Inflammatory macrophage (primary cell): ENCODE data around the gene MARK3.
"Not testable (repeated sequence)": the region's sequence is repeated elsewhere in the genome, so short reads cannot be mapped to it uniquely, and the experiment has no call there.

ENCODE experiments used
- DNase-seq, 2 donors: peaks; one replicate each; pipeline ENCODE4 v3.0.0-alpha.2; 2020 to 2022

Gene MARK3

DNA sequence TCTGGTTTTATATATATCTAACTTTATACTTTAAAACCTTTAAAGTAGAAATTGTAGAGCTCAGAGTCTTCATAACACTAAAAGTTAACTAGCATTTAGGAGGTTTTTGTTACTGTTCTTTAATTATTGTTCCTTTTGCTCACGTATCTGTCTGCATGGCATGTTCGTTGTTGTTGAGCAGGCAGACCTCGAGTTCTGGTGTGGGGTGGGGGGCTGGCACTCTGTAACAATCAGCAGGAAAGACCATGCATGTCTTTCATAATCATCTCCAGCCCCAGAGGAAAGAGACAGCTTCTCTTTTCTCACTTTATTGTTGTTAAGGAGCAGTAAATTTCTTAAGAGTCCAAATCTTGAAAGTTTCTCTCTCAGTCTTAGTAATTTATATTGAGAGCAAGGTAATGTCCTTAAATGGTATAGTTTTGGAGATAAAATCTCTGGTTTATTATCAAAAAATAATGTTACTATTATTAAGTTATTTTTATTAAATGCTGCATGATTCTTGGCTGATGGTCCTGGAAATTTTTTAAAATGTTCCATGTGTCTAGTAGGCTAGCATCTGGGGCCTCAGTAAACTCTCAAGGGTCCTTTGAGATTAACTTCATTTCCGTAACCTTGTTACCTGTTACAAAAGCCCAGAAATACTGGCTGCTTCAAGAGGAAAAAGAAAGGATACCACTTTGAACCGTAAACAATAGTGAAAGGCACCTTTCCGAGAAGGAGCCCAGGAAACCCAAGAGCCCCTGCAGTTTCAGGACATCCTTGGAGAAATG lies 107.1 kb downstream of the MARK3 start:
- no peak for DNase-seq

DNA sequence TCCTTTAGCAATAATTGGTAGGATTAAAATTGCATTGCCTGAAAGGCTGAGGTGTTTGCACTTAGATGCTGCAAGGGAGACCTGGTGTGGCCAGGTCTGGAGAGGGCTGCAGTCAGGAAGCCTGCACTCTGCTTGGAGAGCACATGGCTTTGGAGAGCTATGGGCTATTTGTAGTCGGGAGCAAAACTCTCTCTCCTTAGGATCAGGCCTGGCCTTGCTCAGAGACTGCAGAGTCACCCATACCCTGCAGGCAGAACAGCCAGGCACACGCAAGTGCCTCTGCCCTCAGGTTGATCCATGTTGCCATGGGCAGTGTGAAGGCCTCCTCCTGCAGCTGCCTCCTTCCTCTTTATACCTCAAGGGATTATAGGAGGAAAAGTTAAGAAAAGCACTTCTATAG lies 110.6 kb downstream of the MARK3 start:
- DNase-seq = no peak

DNA sequence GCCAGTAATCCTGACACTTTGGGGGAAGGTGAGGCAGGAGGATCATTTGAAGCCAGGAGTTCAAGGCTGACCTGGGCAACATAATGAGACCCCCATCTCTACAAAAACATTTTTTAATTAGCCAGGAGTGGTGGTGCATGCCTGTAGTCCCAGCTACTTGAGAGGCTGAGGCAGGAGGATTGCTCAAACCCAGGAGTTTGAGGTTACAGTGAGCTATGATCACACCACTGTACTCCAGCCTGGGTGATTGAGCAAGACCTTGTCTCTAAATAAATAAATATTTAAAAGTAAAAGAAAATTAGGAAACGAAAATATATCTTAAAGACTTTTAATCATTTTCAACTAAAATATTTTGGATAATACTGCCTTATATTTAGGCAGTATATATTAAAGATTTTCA lies 111.6 kb downstream of the MARK3 start:
- peak in 1 of 2 donors; percentile 32 for DNase-seq

DNA sequence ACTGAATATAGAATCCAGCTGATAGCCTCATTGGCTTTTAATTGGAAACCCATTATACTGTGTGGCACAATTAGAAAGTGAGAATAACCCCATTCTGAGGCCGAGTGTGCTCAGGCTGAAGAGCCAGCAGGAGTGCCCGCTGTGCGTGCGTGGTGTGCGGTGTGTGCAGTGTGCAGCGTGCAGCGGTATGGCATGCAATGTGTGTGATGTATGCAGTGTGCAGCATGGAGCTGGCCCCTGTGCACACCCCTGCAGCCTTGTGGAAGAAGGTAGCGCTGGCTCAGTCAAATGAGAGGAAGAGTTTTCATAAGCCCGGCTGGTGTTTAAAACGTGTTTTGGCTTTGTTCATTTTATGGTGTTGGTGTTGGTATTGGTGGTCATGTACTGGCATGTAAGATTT lies 114.5 kb downstream of the MARK3 start:
- DNase-seq = no peak

DNA sequence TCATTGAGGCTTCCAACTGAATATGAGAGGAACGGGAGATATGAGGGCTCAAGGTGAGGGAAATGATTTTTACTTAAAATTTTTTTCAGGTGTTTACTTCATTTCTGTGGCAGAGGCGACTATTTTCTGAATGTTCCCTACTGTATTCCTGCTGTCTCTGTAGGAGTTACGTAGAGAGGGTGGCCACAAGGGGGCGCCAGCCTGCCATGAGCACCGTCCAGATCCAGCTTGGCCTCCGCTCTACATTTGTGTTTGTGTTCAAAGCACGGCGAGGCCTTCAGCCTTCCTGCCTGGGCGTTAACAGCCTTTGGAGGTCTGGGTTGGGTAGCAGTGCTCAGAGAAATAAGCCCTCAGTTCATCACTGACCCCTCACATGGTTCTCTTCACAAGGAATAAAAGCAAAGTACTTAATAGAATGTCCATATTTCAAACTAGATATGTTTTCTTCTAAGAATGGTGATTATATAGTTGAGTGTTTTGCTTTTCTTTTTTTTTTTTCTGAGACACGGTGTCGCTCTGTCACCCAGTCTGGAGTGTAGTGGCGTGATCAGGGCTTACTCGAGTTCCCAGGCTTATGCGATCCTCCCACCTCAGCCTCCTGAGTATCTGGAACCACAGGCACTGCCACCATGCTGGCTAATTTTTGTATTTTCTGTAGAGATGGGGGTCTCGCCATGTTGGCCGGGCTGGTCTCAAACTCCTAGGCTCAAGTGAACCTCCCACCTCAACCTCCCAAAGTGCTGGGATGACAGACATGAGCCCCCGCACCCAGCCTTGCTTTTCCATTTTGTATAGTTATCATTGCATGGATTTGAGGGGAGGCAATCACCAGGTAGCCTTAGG lies 115.2 kb downstream of the MARK3 start:
- DNase-seq = peak; percentile 66 to 86

DNA sequence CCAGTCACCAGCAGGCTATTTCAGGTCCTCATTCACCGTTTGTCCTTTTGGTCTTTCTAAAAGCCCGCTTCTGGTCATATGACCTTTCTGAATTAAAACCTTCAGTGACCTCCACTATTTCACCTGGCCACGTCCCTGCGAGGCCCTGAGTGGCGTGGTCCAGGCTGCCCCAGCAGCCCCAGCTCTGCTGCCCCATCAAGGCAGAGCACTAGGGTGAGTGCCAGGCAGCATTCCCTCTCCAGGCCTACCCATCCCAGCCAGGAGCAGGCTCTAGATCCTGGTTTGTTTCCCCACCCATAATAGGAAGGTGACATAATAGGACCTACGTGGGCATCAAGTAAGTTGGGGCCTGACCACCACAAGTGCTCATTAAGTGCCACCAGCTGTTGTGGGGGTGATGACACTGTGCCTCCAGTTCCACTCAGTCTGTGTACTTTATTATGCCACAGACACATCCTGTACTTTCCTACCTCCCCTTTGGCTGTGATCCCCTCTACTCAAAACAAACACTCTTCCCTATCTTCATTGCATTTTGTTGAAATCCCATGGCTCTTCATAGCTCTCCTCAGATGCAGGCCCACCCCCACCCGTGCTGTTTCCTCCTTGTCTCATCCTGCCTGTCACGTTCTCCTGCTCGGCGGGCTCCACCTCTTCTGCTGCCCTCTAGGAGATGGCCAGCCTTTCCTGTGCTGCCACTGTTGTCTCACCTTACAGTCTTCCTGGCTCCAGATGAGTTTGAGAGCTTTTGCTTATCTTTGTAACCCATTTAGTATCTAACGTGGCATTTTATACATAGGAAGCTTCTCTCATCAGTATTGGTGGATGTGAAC lies 116.0 kb downstream of the MARK3 start:
- DNase-seq = no peak

DNA sequence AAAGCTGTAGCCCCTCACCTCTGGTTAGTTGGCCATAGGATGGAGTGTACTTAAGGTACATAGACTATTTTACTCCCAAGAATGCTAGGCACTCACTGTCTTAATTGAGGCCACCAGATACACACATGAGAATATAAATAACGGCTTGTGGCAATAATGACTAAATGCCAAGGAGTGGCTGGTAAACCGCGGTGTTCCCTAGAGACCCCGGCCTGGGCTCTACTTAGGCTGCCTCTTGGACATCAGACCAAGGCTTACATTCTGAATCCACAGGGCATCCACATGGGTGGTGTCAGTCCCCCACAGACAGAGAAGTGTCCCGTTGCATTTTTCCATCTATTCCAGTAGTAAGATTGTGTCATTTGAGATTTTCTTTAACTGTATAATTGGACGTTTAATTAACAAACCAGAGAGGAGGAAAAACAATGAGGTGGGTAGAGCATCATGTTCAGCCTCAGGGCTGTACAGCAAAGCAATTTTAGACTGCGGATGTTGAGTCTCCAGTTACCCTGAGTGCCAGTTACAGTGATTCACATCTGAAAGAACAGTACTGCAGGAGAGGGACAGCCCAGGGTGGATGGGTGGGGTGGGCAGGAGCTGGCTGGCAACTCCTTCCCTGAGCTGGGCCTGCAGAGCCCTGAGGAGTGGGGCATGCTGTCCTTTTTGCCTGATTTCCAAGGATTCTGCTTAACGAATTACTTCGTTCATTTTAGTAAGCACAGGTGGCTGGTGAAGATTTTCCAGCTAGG lies 116.9 kb downstream of the MARK3 start:
- no peak for DNase-seq

DNA sequence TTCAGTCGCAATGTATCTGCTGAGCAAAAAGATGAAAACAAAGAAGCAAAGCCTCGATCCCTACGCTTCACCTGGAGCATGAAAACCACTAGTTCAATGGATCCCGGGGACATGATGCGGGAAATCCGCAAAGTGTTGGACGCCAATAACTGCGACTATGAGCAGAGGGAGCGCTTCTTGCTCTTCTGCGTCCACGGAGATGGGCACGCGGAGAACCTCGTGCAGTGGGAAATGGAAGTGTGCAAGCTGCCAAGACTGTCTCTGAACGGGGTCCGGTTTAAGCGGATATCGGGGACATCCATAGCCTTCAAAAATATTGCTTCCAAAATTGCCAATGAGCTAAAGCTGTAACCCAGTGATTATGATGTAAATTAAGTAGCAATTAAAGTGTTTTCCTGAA lies 117.7 kb downstream of the MARK3 start:
- no peak for DNase-seq

DNA sequence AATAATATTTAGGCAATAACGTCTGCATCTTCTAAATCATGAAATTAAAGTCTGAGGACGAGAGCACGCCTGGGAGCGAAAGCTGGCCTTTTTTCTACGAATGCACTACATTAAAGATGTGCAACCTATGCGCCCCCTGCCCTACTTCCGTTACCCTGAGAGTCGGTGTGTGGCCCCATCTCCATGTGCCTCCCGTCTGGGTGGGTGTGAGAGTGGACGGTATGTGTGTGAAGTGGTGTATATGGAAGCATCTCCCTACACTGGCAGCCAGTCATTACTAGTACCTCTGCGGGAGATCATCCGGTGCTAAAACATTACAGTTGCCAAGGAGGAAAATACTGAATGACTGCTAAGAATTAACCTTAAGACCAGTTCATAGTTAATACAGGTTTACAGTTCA lies 118.1 kb downstream of the MARK3 start:
- DNase-seq = no peak

DNA sequence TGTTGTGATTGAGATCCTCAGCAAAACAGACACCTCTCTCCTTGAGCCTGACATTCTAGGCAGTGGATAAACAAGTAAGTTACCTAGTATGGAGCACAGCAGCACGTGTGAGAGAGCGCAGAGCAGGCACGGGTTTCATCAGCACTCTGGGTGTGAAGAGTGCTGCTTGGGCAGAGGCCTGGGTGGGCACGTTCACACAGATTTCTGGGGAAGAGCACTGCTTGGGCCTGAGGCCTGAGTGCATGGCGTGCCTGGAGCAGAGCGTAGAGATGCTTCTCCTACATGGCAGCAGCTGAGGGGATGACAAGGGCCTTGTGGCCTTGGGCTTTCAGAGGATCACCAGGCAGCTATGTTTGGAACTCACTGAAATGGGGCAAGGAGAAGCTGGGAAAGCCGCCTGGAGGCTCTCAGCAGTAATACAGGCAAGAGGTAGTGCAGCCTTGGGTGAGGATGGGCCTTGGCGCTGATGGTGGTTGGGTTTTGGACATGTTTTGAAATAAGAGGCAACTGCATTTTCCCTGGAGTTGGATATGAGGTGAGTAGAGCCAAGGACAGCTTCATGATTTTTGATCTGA lies 119.9 kb downstream of the MARK3 start:
- DNase-seq = no peak

DNA sequence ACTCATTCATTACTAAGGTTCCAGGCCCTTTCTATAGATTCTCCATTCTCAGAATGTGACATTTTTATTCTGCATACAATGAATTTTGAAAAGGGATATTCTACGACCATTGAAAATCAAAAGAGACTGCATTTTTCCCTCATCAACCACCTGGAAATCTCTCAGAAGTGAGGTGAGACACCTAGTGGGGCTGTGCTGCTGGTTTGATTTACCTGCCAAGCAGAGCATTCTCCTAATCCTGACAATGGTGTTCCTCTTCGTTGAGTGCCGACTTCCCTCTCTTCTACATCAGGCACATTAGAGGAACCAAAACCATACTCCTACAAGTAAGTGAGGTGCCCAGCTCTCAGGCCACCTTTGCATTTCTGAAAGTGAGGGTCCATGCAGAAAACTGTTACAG lies 122.5 kb downstream of the MARK3 start:
- DNase-seq = no peak

DNA sequence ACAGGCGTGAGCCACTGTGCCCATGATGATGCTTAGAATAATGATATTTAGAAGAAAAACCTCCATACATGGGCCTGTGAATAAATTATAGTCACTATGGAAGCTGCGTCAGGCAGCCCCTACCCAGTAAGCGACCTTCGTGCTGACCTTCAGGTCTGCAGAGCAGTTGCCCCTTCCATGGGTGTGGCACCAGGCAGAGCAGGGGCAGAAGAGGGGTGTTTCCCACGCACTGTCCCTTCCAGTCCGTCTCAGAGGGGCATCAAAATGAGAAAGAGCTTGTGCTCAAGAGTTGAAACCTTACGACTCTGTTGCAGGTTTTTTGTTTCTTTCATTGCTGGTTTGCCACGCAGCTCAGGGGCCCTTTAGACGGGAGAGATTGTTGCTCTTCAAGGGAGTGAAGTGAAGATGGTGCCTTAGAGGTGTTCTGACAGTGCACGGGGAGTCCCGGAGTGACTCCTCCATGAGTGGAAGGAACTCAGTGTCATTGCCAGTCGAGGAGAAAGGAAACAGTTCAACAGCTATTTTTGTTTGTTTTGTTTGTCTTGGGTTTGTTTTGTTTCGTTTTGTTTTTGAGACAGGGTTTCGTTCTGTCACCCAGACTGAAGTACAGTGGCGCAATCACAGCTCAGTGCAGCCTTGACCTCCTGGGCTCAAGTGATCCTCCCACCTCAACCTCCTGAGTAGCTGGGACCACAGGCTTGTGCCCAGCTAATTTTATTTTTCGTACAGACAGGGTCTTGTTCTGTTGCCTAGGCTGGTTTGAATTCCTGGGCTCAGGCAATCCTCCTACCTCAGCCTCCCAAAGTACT lies 123.5 kb downstream of the MARK3 start:
- no peak for DNase-seq

DNA sequence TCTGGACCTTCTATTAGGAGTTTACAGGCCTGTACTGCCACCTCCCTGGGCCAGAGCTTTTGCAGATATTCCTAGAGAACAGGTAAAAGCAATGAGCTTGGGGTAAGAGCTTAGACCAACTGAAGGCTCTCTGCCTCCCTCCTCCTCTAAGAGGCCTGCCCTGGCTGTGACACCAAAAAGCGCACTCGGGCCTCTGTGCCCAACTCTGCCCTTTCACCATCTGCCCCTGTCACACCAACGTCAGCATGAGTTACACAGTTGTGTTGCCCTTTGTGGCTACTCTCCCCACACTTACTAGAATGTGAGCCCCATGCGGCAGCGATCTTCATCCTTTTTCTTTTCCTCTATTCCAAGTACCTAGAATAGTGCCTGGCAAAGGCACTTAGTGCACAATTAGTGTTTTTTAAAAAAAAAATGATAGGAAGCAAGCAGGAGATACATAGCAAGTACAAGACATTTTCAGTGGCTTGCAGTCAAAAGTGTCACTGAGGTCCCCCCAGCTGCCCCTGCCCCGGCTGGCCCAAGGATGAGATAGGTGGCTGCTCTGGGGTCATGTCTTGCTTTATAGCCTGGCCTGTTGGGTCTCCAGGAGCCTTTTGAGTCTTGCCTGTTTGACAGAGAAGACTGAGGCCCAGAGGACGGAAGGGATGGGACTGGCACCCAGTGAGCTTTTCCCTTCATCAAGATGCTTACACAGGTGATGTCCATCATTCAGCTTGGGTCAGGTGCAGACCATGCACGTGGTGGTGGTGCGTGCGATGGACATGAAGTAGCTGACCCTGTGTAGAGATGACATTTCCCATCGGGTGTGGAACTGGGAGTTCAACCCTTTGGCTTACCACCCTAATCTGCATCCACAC lies 124.9 kb downstream of the MARK3 start:
- DNase-seq = no peak

DNA sequence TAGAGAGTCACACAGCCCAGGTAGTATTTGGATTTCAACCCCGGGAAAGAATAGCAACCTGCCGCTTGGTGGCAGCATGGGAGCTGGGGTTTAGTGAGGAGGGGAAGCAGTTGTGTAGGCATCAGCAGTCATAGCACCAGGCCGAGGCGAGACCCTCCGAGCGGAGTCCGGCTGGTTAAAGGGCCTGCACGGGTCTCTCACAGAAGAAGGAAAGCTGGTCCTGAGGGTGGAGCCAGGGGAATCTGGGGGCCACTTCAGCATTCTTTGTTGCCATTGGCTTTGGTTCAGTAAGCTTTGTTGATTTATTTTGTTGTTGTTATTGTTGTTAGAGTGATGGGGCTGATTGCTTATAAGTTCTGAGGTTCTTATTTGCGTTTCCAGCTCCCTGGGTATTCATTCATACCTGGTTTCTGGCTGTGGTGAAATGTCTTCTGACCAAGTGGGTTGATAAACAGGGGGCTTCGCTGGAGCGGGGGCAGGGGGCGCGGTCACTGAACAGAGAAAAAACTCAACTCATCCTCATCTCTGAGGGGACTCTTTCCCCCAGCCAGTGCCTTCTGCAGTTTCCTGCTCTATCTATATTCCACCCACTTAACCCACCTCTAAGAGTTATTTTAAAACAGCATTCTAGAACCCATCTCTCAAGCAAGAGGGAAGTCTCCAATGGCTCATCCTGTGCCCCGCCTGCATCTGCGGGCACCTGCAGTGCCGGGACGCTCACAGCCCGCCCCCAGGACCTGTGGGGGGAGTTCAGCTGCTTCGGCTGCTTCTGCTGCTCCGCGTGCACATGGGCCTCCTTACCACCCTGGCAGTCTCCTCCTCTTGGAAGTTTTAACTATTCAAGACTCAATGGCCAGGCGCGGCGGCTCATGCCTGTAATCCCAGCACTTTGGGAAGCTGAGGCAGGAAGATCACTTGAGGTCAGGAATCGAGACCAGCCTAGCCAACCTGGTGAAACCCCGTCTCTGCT lies 125.8 kb downstream of the MARK3 start:
- DNase-seq = no peak

DNA sequence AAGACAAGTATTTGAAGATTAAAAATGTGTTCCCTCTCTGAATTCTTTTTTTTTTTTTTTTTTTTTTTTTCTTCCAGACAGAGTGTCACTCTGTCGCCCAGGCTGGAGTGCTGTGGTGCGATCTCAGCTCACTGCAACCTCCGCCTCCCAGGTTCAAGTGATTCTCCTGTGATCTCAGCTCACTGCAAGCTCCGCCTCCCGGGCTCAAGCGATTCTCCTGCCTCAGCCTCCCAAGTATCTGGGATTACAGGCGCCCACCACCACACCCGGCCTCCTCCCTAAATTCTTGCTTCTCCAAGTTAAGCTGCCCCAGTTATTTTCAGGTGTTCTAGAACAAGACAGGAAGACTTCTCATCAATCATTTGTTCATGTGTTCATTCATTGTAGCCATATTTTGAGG lies 127.0 kb downstream of the MARK3 start:
- DNase-seq = not testable (repeated sequence)

DNA sequence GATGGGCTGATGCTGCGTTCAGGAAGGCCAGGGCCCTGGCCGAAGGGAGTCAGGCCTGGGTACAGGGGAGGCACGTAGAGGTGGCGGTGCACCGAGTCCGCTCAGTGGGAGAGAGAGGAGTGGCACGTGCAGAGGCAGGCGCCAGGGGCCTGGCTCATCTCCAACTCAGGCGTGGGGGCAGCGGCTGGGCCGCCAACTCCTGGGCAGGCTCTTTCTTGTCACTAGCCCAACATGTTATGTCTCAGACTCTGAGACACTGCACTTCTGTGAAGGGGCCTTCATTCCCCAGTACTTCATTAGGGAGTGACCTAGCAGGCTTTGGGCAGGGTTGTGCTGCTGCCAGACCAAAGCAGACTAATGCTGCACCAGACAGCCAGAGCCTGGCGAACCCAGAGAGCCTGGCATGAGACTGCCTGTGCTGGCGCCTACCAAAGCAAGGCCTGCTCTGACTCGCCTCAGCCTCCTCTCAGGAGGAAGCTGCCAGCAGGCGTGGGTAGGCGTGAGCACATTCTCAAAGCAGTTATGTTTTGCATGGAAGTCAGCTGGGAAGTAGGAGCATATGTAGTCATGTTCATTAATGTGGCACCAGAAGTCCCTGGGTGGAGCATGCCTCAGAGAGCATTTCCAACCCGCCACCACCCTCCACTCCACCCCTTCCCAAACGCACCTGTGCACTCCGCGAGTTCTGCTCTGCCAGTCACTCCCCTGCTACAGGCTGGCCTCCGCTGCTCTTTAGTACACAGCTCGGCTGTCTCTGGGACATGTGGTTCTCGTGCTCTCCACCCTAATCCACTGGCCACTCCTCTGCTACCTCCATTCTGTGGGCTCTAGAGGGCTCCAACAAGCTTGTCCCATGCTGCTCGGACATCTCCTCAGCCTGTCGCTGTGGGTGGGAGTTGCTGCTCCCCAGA lies 127.7 kb downstream of the MARK3 start:
- DNase-seq = peak; percentile 65 to 88

DNA sequence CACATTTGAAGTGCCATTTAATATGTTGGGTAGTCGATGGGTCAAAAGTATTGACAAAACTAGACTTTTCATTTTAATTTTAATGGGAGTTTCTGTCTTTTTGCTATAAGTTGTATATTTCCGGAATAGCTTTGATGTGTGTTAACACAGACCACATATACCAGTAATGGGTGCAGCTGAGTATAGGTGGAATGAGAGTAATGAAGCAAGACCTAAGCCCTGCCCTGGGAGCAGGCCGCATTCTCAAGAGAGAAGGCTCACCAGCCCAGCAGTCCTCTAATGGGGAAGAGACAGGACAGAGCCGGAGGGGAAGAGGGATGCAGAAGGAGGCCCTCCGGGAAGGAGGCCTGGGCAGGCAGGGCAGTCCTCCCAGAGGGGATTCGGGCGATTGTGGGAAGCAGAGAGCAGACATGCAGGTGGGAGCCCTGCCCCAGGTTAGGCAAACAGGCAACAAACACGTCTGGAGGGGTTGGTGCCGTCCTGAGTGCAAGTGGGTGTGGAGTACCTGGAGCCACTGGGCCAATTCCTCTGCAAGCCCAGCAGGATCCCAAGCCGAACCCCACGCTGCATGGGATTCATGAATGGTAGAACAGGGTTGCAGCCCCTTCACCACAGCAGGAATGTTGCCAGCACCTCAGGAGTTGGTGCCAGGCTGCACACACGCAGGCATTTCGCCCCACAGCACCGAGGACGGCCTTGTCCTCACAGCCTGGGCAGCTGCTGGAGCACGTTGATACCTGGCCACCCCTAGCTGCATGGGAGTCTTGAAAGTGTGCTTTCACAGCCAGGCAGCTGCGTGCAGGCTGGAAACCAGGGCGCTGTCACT lies 129.6 kb downstream of the MARK3 start:
- no peak for DNase-seq
